ENCODE results near the gene NOL7. TPM values are rescaled to one million over a fixed set of nuclear protein-coding genes. Genes with fewer than 3 reads are reported as not detected.

The NOL7 gene
- total and polyA plus RNA-seq, 4 donors, result 47.4 to 70.0 (median 58.6) TPM

DNA sequence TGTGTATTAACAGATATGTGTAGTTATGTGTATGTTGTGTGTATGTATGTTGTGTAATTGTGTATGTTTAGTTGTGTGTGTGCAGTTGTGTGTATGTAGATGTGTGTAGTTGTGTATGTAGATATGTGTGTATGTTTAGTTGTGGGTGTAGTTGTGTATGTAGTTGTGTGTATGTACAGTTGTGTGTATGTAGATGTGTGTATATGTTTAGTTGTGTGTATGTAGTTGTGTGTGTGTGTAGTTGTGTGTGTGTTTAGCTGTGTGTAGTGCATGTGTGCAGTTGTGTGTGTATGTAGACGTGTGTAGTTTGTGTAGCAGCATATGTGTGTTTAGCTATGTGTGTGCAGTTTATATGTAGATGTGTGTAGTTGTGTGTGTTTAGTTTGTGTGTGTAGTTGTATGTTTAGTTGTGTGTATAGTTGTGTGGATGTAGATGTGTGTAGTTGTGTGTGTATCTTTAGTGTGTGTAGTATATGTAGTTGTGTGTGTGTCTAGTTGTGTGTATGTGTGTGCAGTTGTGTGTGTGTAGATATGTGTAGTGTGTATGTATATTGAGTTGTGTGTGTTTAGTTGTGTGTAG lies 24.5 kb upstream of the NOL7 start:
- DNase-seq, result no peak
- Histone ChIP-seq H3K36me3 (ENCODE audit: control insufficient read depth in 1 of 2, insufficient read depth in 2 of 2, low read length in 1 of 2) (peaks cover 5 to 7% of the 10 kb centered on the region in 2 donors), H3K4me3 (ENCODE audit: low read length in 2 of 2) (no peak overlapping the region), H3K4me1 (ENCODE audit: control insufficient read depth in 1 of 2, insufficient read depth in 2 of 2, low read length in 2 of 2) (no peaks in the 10 kb centered on the region), H3K27ac (ENCODE audit: low read depth in 1 of 2, low read length in 2 of 2) (no peak overlapping the region), H3K27me3 (ENCODE audit: control insufficient read depth in 1 of 2, insufficient read depth in 2 of 2, low read length in 1 of 2) (no peaks in the 10 kb centered on the region), H3K9me3 (ENCODE audit: control insufficient read depth, low read length) (no peaks in the 10 kb centered on the region)
- intact Hi-C loops (cut with DNase I), result no loop called here
- ATAC-seq (ENCODE audit: low FRiP score), result no peak
- WGBS, 2 donors, result 86 to 90% methylated on average over 1 of the region's 1 CpG

DNA sequence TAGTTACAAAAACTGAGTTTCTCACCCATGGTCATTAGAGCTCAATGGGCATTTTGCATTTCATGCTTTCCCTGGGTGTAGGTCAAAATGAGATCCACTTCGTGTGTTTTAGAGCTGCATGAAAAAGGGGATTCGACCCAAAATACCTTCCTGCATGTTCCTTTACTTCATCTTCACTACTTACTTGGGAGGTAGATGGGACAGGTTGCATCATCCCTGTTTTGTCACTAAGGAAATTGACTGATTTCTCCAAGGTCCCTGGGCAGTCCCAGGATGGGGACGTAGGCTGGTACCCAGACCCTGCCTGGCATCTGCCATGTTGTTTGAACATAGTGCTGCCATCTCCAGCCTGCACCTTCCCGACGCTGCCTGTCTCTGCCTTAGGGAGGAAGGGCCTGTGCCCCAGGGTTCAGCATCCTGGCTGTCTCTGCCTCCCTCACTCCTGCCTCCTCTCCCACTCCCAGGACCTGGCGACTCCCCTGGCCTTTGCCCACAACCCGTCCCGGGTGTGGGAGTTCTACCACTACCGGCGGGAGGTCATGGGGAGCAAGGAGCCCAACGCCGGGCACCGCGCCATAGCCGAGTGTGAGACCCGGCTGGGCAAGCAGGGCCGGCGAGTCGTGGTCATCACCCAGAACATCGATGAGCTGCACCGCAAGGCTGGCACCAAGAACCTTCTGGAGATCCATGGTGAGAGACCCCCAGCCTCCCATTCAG lies 23.8 kb upstream of the NOL7 start:
- intact Hi-C loops (cut with DNase I), result no loop called here
- no peaks in the 10 kb centered on the region for H3K4me1 ChIP-seq (ENCODE audit: control insufficient read depth in 1 of 2, insufficient read depth in 2 of 2, low read length in 2 of 2)
- peaks cover 5 to 7% of the 10 kb centered on the region in 2 donors for H3K36me3 ChIP-seq (ENCODE audit: control insufficient read depth in 1 of 2, insufficient read depth in 2 of 2, low read length in 1 of 2)
- ATAC-seq (ENCODE audit: low FRiP score), result no peak
- H3K27ac ChIP-seq (ENCODE audit: low read depth in 1 of 2, low read length in 2 of 2), result no peak overlapping the region
- H3K9me3 ChIP-seq (ENCODE audit: control insufficient read depth, low read length), result no peaks in the 10 kb centered on the region
- H3K27me3 ChIP-seq (ENCODE audit: control insufficient read depth in 1 of 2, insufficient read depth in 2 of 2, low read length in 1 of 2), result no peaks in the 10 kb centered on the region
- no peak for DNase-seq
- H3K4me3 ChIP-seq (ENCODE audit: low read length in 2 of 2), result no peak overlapping the region
- WGBS, 2 donors, result 95% methylated on average over 21 of the region's 21 CpGs

DNA sequence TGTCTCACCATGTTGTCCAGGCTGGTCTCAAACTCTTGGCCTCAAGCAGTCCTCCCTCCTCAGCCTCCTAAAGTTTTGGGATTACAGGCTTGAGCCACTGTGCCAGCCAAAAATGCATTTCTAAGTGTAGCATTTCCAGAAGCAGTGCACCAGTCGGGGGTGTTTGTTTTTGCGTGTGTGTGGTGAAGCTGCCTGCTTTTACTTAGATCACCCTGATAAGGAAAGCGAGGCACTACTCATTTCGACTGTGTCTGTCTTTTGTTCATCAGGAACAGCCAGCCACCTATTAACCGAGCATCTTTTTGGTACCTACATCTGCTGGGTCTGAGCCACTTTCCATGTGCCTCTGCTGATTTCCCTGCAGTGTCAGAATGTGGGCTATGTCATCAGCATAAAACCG lies 22.0 kb upstream of the NOL7 start:
- H3K36me3 ChIP-seq (ENCODE audit: control insufficient read depth in 1 of 2, insufficient read depth in 2 of 2, low read length in 1 of 2), result peaks cover 2 to 5% of the 10 kb centered on the region in 2 donors
- no peak for ATAC-seq (ENCODE audit: low FRiP score)

DNA sequence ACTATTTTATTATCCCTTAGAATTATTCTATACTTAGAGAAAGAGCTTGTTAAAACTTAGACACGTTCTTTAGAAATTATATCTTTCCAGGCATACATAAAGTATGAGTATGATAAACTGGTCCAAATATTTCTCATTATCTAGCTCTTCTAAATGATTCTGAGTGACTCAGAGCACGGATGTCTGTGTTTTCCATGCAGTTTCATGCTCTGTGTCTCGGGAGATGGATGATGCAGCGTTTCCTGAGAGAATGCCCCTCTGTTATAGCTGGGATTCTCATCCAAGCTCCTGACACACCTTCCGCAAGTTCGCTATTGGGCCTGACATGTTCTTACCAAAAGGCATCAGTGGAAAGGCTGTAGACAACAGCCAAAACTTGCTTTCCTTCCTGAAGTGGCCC lies 21.4 kb upstream of the NOL7 start:
- H3K27ac ChIP-seq (ENCODE audit: low read depth in 1 of 2, low read length in 2 of 2), result no peak overlapping the region
- ATAC-seq (ENCODE audit: low FRiP score), result no peak
- no peaks in the 10 kb centered on the region for H3K4me1 ChIP-seq (ENCODE audit: control insufficient read depth in 1 of 2, insufficient read depth in 2 of 2, low read length in 2 of 2)
- no peak for DNase-seq
- H3K4me3 ChIP-seq (ENCODE audit: low read length in 2 of 2), result no peak overlapping the region
- H3K9me3 ChIP-seq (ENCODE audit: control insufficient read depth, low read length), result no peaks in the 10 kb centered on the region
- peaks cover 2 to 5% of the 10 kb centered on the region in 2 donors for H3K36me3 ChIP-seq (ENCODE audit: control insufficient read depth in 1 of 2, insufficient read depth in 2 of 2, low read length in 1 of 2)
- intact Hi-C loops (cut with DNase I), result no loop called here
- H3K27me3 ChIP-seq (ENCODE audit: control insufficient read depth in 1 of 2, insufficient read depth in 2 of 2, low read length in 1 of 2), result no peaks in the 10 kb centered on the region
- 76 to 78% methylated on average over 6 of the region's 6 CpGs for WGBS, 2 donors

More for the DNA sequence above, 22.0 kb upstream of the NOL7 start:
- WGBS, 2 donors, result 85% methylated on average over 6 of the region's 6 CpGs
- Histone ChIP-seq H3K9me3 (ENCODE audit: control insufficient read depth, low read length) (no peaks in the 10 kb centered on the region), H3K4me3 (ENCODE audit: low read length in 2 of 2) (no peak overlapping the region), H3K4me1 (ENCODE audit: control insufficient read depth in 1 of 2, insufficient read depth in 2 of 2, low read length in 2 of 2) (no peaks in the 10 kb centered on the region), H3K27ac (ENCODE audit: low read depth in 1 of 2, low read length in 2 of 2) (no peak overlapping the region), H3K27me3 (ENCODE audit: control insufficient read depth in 1 of 2, insufficient read depth in 2 of 2, low read length in 1 of 2) (no peaks in the 10 kb centered on the region)
- no peak for DNase-seq
- intact Hi-C loops (cut with DNase I), result no loop called here

DNA sequence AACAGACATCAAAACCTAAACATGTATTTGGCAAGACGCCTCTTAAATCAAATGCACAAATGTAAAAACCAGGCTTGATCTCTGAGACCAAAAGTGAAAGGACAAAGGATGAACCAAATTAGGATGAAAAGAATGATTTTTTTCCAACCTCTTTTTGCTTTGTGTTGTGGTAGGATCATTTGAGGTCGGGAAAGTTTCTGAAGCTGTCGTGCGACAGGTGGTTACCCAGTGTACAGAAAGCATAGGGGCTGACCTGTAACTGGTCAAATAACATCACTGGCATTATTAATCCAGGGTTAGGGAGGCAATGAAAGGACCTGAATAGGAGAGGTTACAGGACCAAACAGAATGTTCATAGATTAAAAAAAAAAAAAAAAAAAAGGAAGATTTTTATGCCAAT lies 18.1 kb upstream of the NOL7 start:
- WGBS, 2 donors, result 95% methylated on average over 4 of the region's 4 CpGs
- H3K27ac ChIP-seq (ENCODE audit: low read depth in 1 of 2, low read length in 2 of 2), result no peak overlapping the region
- no peaks in the 10 kb centered on the region for H3K4me1 ChIP-seq (ENCODE audit: control insufficient read depth in 1 of 2, insufficient read depth in 2 of 2, low read length in 2 of 2)
- intact Hi-C loops (cut with DNase I), result no loop called here
- H3K27me3 ChIP-seq (ENCODE audit: control insufficient read depth in 1 of 2, insufficient read depth in 2 of 2, low read length in 1 of 2), result no peaks in the 10 kb centered on the region
- no peak for ATAC-seq (ENCODE audit: low FRiP score)
- no peak for DNase-seq
- H3K9me3 ChIP-seq (ENCODE audit: control insufficient read depth, low read length), result no peaks in the 10 kb centered on the region
- H3K4me3 ChIP-seq (ENCODE audit: low read length in 2 of 2), result no peak overlapping the region
- H3K36me3 ChIP-seq (ENCODE audit: control insufficient read depth in 1 of 2, insufficient read depth in 2 of 2, low read length in 1 of 2), result peaks cover 4 to 5% of the 10 kb centered on the region in 2 donors

DNA sequence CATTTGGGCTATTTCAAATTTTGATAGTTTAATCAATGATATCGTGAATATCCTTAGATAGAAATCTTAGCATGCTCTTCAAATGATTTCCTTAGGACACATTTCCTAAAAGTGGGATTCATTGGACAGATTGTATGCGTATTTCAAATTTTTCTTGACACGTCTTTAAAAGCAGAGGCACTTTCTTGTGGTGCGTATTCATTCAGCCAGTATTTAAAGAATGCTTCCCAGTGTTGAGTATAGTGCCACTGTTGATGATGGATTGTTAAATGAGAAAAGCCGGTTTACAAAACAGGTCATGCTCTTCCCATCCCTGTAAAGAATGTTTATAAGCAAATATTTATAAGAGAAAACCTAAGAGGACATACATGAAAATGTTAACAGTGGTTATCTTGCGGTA lies 15.1 kb upstream of the NOL7 start:
- Histone ChIP-seq H3K36me3 (ENCODE audit: control insufficient read depth in 1 of 2, insufficient read depth in 2 of 2, low read length in 1 of 2) (peaks cover 2% of the 10 kb centered on the region in 2 donors), H3K9me3 (ENCODE audit: control insufficient read depth, low read length) (no peaks in the 10 kb centered on the region), H3K27me3 (ENCODE audit: control insufficient read depth in 1 of 2, insufficient read depth in 2 of 2, low read length in 1 of 2) (no peaks in the 10 kb centered on the region), H3K4me3 (ENCODE audit: low read length in 2 of 2) (no peak overlapping the region), H3K4me1 (ENCODE audit: control insufficient read depth in 1 of 2, insufficient read depth in 2 of 2, low read length in 2 of 2) (no peaks in the 10 kb centered on the region), H3K27ac (ENCODE audit: low read depth in 1 of 2, low read length in 2 of 2) (no peak overlapping the region)
- DNase-seq, result no peak
- whole genome bisulfite sequencing, 2 donors, result 88 to 90% methylated on average over 6 of the region's 6 CpGs
- no peak for ATAC-seq (ENCODE audit: low FRiP score)
- intact Hi-C loops (cut with DNase I), result no loop called here

DNA sequence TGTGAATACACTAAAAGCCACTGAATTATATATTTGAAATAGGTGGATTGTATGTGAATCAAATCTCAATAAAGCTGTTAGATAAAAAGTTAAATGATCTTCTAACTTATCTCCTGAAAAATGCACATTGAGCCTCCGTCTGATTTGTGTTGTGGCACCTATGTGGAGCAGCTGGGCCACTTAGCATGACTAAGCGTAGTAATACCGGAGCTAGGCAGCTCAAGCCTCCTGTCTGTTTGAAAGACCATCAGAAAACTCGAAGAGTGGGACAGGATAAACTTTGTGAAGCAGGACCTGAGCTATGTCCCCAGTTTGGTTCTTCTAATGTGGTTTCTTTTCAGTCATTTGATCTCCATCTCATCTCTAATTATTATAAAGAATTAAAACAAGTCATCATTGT lies 11.0 kb upstream of the NOL7 start:
- no peaks in the 10 kb centered on the region for H3K27me3 ChIP-seq (ENCODE audit: control insufficient read depth in 1 of 2, insufficient read depth in 2 of 2, low read length in 1 of 2)
- H3K4me3 ChIP-seq (ENCODE audit: low read length in 2 of 2), result no peak overlapping the region
- H3K36me3 ChIP-seq (ENCODE audit: control insufficient read depth in 1 of 2, insufficient read depth in 2 of 2, low read length in 1 of 2), result peaks cover 3 to 4% of the 10 kb centered on the region in 2 donors
- 90 to 91% methylated on average over 4 of the region's 4 CpGs for WGBS, 2 donors
- no peak for ATAC-seq (ENCODE audit: low FRiP score)
- no peaks in the 10 kb centered on the region for H3K4me1 ChIP-seq (ENCODE audit: control insufficient read depth in 1 of 2, insufficient read depth in 2 of 2, low read length in 2 of 2)
- H3K27ac ChIP-seq (ENCODE audit: low read depth in 1 of 2, low read length in 2 of 2), result no peak overlapping the region
- intact Hi-C loops (cut with DNase I), result no loop called here
- H3K9me3 ChIP-seq (ENCODE audit: control insufficient read depth, low read length), result no peaks in the 10 kb centered on the region
- no peak for DNase-seq

DNA sequence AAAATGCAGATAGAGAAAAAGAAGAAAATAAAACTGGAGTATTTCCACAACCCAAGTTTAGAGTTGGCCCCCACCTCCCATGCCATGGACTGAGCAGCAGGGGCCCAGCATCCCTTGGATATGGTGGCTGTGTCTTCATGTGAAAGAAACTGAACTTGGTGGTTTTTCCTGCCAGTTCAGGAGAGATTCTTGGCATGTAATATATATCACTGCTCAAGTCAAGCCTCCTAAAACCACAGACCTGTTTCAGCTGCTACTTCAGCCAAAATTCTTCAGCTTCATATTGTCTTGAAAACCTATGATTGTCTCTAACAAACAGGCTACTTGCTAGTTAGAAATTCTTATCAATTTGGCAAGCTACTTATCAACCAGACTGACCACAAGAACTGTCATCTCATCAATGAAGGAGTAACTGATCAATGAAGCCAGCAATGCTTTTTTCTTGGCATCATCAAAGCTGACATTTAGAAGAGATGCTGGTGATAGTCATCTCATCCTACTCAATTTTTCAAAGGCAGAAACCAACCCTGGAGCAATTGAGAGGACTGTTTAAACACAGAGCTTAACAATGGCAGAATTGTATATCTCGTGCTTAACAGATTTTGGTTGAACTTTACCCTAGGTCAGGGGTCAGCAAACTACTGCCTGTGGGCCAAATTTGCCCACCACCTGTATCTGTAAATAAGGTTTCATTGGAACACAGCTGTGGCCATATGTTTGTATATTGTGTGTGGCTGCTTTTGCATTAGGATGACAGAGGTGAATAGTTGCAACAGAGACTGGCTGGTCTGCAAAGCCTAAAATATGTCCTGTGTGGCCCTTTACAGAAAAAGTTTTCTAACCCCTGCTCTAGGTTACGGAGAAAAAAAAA lies 10.4 kb upstream of the NOL7 start:
- no peak overlapping the region for H3K27ac ChIP-seq (ENCODE audit: low read depth in 1 of 2, low read length in 2 of 2)
- peaks cover 3 to 4% of the 10 kb centered on the region in 2 donors for H3K36me3 ChIP-seq (ENCODE audit: control insufficient read depth in 1 of 2, insufficient read depth in 2 of 2, low read length in 1 of 2)
- ATAC-seq (ENCODE audit: low FRiP score), result no peak

More for the DNA sequence above, 10.4 kb upstream of the NOL7 start:
- Histone ChIP-seq H3K4me3 (ENCODE audit: low read length in 2 of 2) (no peak overlapping the region), H3K4me1 (ENCODE audit: control insufficient read depth in 1 of 2, insufficient read depth in 2 of 2, low read length in 2 of 2) (no peaks in the 10 kb centered on the region), H3K27me3 (ENCODE audit: control insufficient read depth in 1 of 2, insufficient read depth in 2 of 2, low read length in 1 of 2) (no peaks in the 10 kb centered on the region), H3K9me3 (ENCODE audit: control insufficient read depth, low read length) (no peaks in the 10 kb centered on the region)
- intact Hi-C loops (cut with DNase I), result no loop called here
- DNase-seq, result no peak
- 72 to 88% methylated on average over 2 of the region's 2 CpGs for WGBS, 2 donors

Data from aorta (tissue), 5 donors.